ENCODE results near the gene PKDREJ.

- no peak for TF ChIP-seq POLR2AphosphoS5 (IDR thresholded peaks at IDR 0.05; ENCODE audit: low read depth, low read length)
- TF ChIP-seq TAF1 (IDR thresholded peaks at IDR 0.05; ENCODE audit: borderline replicate concordance, insufficient read depth, low read length), result no peak
These were observed 23.1 kb downstream of the PKDREJ start for GRCh38 chr22:46240073-46240472.

Data from PFSK-1 (cell line).